Panc1 (cell line): ENCODE measurements around the gene NTM. TPM values are rescaled to one million over a fixed set of nuclear protein-coding genes. Genes with fewer than 3 reads are reported as not detected.

Experiments used
- ATAC-seq: fragments of 200-7000 bp; cut with Tn5 transposase; 2 replicates; pipeline ENCODE4 v1.9.1; 2020; ENCODE audit warnings: mild to moderate bottlenecking, moderate library complexity
- BruUV-seq: library from RNA; stranded (reverse); fragments of 400-500 nt; replicated peaks from 2 replicates; lab custom pipeline; 2021; lab: Mats Ljungman, UMichigan
- CTCF ChIA-PET: fragments of 300-600 bp; sonication (Branson Sonifier 250); formaldehyde crosslinking; loops from one replicate; lab custom pipeline; 2022; ENCODE audit warnings: antibody characterized with exemption; lab: Charles Lee
- POLR2A ChIA-PET: fragments of 300-600 bp; sonication (Branson Sonifier 250); formaldehyde crosslinking; loops from one replicate; lab custom pipeline; 2022; ENCODE audit warnings: antibody characterized with exemption; lab: Charles Lee
- DNase-seq: peaks from one replicate; pipeline ENCODE4 v3.0.0-alpha.2; 2010; ENCODE audit warnings: low read depth, low spot score
- H3K27ac ChIP-seq: 2 replicates; pipeline ENCODE4 v1.5.1; 2011; ENCODE audit warnings: mild to moderate bottlenecking, low read length, inconsistent platforms
- H3K27me3 ChIP-seq: fragments of 200-500 bp; sonication (Bioruptor generic); 2 replicates; pipeline ENCODE4 v1.6.0; 2014; ENCODE audit warnings: low read length, inconsistent platforms; ENCODE audit not compliant: control insufficient read depth, insufficient read depth
- H3K36me3 ChIP-seq: fragments of 200-500 bp; sonication (Bioruptor generic); 2 replicates; pipeline ENCODE4 v1.5.1; 2014; ENCODE audit warnings: inconsistent platforms, mild to moderate bottlenecking, low read length, moderate library complexity; ENCODE audit not compliant: control insufficient read depth, insufficient read depth
- H3K4me1 ChIP-seq: 2 replicates; pipeline ENCODE4 v1.5.1; 2011; ENCODE audit warnings: inconsistent platforms, mild to moderate bottlenecking, low read length, moderate library complexity; ENCODE audit not compliant: control insufficient read depth, insufficient read depth
- H3K4me3 ChIP-seq, 2 experiments: 2 replicates each; pipeline ENCODE4 v1.5.1; 2011 to 2012; ENCODE audit warnings: low read depth in 2 of 2, low read length in 2 of 2, mild to moderate bottlenecking in 2 of 2, inconsistent platforms in 1 of 2, moderate library complexity in 1 of 2
- H3K9me3 ChIP-seq: fragments of 200-500 bp; sonication (Bioruptor generic); 2 replicates; pipeline ENCODE4 v1.5.1; 2014; ENCODE audit warnings: low read depth, mild to moderate bottlenecking, inconsistent platforms, low read length, moderate library complexity; ENCODE audit not compliant: control insufficient read depth, insufficient read depth
- POLR2AphosphoS5 ChIP-seq: IDR thresholded peaks from 2 replicates; pipeline ENCODE4 v1.6.1; 2012; ENCODE audit warnings: mild to moderate bottlenecking, low read depth, low read length, moderate library complexity
- SIN3A ChIP-seq: IDR thresholded peaks from 2 replicates; pipeline ENCODE4 v1.6.1; 2012; ENCODE audit warnings: low read depth, mild to moderate bottlenecking, low read length, moderate library complexity, borderline replicate concordance; ENCODE audit not compliant: insufficient read depth
- TCF7L2 ChIP-seq: IDR thresholded peaks from 2 replicates; pipeline ENCODE4 v1.6.1; 2011; ENCODE audit warnings: mild to moderate bottlenecking, low read depth, low read length, inconsistent platforms
- in situ Hi-C: cut with HindIII; loops from 2 replicates; pipeline ENCODE4 v1.10.0; 2016; ENCODE audit warnings: low sequenced_read_pairs, low pct_unique_long_range_greater_than_20kb
- intact Hi-C: fragments of 100-400 bp; cut with micrococcal nuclease; formaldehyde crosslinking; loops from one replicate; pipeline ENCODE4 v1.10.0; 2022; ENCODE audit not compliant: unreplicated experiment
- total RNA-seq: library from RNA; stranded (reverse); gene quantifications from one replicate; pipeline ENCODE4 v1.2.1, GENCODE V29; 2021; ENCODE audit not compliant: unreplicated experiment
- TF ChIP-seq, protein P1 (sequence below): fragments of 450-650 bp; IDR thresholded peaks from 2 replicates; pipeline ENCODE4 v1.5.1; 2017; ENCODE audit warnings: mild to moderate bottlenecking
- TF ChIP-seq, protein P2 (sequence below), 2 experiments: IDR thresholded peaks; 2 replicates each; pipeline ENCODE4 v1.6.1; 2011 to 2012; ENCODE audit warnings: low read depth in 2 of 2, control low read depth in 1 of 2, low read length in 1 of 2, mild to moderate bottlenecking in 1 of 2, moderate library complexity in 1 of 2; ENCODE audit not compliant: insufficient read depth in 1 of 2

Gene NTM
- total RNA-seq, 1 experiment from 2014 or later: 0.10 TPM

DNA sequence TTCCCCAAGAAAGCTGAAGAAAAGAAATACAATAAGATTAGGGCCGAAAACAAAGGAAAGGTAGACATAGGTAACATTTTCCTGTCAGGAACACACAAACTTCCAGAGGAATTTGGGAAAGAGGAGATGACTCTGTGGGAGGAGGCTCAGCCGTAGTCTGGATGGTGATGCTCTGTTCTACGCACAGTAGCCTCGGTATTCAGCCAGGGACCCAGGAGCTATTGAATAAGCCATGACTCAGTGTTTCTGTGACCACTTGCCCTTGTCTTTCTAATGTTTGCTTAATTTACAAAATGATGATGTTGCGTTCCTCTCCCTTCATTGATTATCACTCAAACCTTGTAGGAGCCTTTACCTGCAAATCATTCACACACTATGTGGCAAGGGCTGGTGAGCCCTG, 745.0 kb downstream of the NTM start:
- peaks cover 7% of the 10 kb centered on the region for H3K27me3 ChIP-seq
- intact Hi-C loops (no loop called here), in situ Hi-C loops (no loop called here)
- H3K4me1 ChIP-seq: no peaks in the 10 kb centered on the region
- H3K4me3 ChIP-seq: no peak overlapping the region
- TF ChIP-seq POLR2AphosphoS5 (no peak), TCF7L2 (no peak), SIN3A (no peak)
- TF ChIP-seq, protein P1, sequence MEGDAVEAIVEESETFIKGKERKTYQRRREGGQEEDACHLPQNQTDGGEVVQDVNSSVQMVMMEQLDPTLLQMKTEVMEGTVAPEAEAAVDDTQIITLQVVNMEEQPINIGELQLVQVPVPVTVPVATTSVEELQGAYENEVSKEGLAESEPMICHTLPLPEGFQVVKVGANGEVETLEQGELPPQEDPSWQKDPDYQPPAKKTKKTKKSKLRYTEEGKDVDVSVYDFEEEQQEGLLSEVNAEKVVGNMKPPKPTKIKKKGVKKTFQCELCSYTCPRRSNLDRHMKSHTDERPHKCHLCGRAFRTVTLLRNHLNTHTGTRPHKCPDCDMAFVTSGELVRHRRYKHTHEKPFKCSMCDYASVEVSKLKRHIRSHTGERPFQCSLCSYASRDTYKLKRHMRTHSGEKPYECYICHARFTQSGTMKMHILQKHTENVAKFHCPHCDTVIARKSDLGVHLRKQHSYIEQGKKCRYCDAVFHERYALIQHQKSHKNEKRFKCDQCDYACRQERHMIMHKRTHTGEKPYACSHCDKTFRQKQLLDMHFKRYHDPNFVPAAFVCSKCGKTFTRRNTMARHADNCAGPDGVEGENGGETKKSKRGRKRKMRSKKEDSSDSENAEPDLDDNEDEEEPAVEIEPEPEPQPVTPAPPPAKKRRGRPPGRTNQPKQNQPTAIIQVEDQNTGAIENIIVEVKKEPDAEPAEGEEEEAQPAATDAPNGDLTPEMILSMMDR: no peak
- TF ChIP-seq, protein P2, sequence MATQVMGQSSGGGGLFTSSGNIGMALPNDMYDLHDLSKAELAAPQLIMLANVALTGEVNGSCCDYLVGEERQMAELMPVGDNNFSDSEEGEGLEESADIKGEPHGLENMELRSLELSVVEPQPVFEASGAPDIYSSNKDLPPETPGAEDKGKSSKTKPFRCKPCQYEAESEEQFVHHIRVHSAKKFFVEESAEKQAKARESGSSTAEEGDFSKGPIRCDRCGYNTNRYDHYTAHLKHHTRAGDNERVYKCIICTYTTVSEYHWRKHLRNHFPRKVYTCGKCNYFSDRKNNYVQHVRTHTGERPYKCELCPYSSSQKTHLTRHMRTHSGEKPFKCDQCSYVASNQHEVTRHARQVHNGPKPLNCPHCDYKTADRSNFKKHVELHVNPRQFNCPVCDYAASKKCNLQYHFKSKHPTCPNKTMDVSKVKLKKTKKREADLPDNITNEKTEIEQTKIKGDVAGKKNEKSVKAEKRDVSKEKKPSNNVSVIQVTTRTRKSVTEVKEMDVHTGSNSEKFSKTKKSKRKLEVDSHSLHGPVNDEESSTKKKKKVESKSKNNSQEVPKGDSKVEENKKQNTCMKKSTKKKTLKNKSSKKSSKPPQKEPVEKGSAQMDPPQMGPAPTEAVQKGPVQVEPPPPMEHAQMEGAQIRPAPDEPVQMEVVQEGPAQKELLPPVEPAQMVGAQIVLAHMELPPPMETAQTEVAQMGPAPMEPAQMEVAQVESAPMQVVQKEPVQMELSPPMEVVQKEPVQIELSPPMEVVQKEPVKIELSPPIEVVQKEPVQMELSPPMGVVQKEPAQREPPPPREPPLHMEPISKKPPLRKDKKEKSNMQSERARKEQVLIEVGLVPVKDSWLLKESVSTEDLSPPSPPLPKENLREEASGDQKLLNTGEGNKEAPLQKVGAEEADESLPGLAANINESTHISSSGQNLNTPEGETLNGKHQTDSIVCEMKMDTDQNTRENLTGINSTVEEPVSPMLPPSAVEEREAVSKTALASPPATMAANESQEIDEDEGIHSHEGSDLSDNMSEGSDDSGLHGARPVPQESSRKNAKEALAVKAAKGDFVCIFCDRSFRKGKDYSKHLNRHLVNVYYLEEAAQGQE (IDR thresholded peaks at IDR 0.05; ENCODE audit: insufficient read depth in 1 of 2, low read depth in 2 of 2, low read length in 1 of 2): no peak
- ChIA-PET POLR2A (no interaction called here), CTCF (no interaction called here)
- ATAC-seq (no peak), DNase-seq (no peak)
- no peaks in the 10 kb centered on the region; the same call in 1 of the 2 replicates for H3K36me3 ChIP-seq
- no peak overlapping the region for H3K27ac ChIP-seq
- no peaks in the 10 kb centered on the region for H3K9me3 ChIP-seq
- BruUV-seq: no TSS peak

DNA sequence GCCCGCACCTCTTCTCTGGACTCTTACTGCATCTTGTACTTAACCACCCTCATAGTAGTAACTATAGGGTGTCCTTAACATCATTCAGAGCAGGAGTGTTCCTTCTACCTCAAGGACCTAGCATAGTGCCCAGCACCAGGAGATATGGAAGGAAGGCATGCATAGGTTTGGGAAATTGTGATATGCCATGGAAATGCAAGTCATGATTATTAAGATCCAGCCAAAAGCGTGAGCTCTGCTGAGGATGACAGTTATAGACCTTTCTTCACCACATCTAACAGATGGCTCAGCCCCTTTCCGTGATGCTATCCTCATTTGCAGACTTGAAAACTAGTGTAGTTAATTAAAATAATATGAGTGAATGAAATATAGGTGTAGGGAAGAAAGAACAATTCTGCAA, 746.1 kb downstream of the NTM start:
- Histone ChIP-seq H3K36me3 (no peaks in the 10 kb centered on the region; the same call in 1 of the 2 replicates), H3K27ac (no peak overlapping the region), H3K9me3 (no peaks in the 10 kb centered on the region), H3K4me1 (no peaks in the 10 kb centered on the region), H3K27me3 (peaks cover 7% of the 10 kb centered on the region), H3K4me3 (no peak overlapping the region)
- ChIA-PET CTCF (no interaction called here), POLR2A (no interaction called here)
- ATAC-seq: no peak
- DNase-seq: no peak
- BruUV-seq: no TSS peak
- in situ Hi-C loops (no loop called here), intact Hi-C loops (no loop called here)
- TF ChIP-seq SIN3A (no peak), TCF7L2 (no peak), POLR2AphosphoS5 (no peak)
- TF ChIP-seq, protein P1: no peak
- TF ChIP-seq, protein P2 (IDR thresholded peaks at IDR 0.05; ENCODE audit: insufficient read depth in 1 of 2, low read depth in 2 of 2, low read length in 1 of 2): no peak
